ENCODE measurements around the gene BTC.

The BTC gene, protein sequence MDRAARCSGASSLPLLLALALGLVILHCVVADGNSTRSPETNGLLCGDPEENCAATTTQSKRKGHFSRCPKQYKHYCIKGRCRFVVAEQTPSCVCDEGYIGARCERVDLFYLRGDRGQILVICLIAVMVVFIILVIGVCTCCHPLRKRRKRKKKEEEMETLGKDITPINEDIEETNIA

DNA sequence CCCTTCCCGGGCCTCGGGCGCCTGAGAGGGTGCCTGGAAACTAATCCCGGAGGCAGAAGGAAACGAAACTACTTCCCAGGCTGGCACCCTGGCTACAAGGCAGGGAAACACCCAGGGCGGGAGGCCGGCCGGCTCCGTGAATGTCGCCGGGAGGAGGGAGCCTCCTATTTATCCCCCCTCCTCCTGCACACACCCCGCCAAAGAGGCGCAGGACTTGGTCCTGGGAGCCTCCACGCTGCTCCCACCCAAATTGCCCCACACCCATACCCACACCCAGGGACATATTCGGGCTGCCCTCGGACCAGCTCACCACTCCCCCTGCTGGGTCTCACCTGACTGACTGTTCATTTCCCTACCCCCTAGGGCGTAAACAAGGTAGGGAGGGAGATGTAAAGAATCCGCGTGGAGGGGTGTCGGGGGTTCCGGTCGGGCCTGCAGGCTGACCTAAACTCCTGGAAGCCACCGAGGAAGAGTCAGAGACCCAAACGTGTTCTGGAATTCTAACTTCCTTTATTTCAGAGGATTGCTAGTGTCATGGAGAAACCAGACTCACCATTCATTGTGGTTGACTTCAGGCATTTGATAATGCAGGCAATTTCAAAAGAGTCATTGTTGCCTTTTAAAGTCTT, at the start of gene BTC:
Gene BTC, minus strand, starts transcription at position 142 of the 629 bp plus-strand sequence. CDS start 198 bp downstream, outside the sequence.
- TF ChIP-seq CTCF (conservative IDR thresholded peaks at IDR 0.05; ENCODE audit: control insufficient read depth, insufficient read depth, low read depth, low read length), result peak; percentile 30
- peak; percentile 5 for DNase-seq (ENCODE audit: low read depth)
- H3K4me3 ChIP-seq (ENCODE audit: control insufficient read depth, low read depth, low read length), result peak within 1 kb of the TSS; percentile 52

DNA sequence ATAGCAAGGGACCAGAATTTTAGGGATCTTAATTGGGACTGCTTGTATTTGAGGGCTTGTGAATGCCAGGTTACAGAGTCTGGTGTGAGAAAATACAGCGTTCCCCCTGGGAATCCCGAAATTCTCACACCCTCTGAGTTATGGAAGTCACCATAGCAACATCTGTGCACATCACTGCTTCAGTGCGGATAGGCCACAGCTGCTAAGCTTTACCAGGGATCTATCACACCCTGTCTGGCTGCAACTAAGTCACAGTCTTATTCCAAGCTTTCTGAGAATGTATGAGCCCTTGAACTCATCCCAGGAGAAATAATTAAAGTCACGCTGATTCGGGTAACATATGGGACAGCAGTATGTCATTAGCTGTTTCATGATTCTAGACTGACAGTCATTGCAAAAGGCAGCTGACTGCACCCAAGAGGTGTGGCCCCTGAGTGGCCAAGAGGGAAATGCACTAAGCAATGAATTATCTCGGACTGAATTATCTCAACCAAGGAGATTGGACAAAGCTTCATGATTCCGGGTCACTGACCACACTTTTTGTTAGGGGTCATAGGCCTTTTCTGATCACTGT, 46.7 kb upstream of the BTC start:
- TF ChIP-seq CTCF (conservative IDR thresholded peaks at IDR 0.05; ENCODE audit: control insufficient read depth, insufficient read depth, low read depth, low read length), result no peak
- no peak overlapping the region for H3K4me3 ChIP-seq (ENCODE audit: control insufficient read depth, low read depth, low read length)
- peak; percentile 6 for DNase-seq (ENCODE audit: low read depth)

GRCh38 chr4:74838746-74839370, 44.5 kb upstream of the BTC start:
- no peak overlapping the region for H3K4me3 ChIP-seq (ENCODE audit: control insufficient read depth, low read depth, low read length)
- TF ChIP-seq CTCF (conservative IDR thresholded peaks at IDR 0.05; ENCODE audit: control insufficient read depth, insufficient read depth, low read depth, low read length), result no peak
- peak; percentile 61 for DNase-seq (ENCODE audit: low read depth)

DNA sequence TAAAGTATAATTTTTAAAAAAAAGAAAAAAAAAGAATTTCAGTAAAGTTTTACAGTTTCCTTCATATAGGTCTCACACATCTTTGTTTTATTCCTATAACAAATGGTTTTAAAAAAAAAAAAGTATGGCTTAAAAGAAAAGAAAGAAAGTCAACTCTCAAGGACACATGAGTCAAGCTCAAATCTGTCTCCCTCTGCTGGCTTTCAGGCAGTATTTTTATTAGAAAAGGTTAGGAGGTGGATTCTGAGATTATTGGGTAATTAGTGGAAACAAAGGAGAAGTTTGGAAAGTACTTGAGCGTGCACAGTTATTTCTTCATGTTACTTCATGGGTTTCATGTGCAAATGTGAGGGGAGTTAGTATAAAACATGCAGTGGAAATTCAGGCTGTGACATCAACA, 36.6 kb upstream of the BTC start:
- peak; percentile 46 for TF ChIP-seq CTCF (conservative IDR thresholded peaks at IDR 0.05; ENCODE audit: control insufficient read depth, insufficient read depth, low read depth, low read length)
- H3K4me3 ChIP-seq (ENCODE audit: control insufficient read depth, low read depth, low read length), result no peak overlapping the region
- DNase-seq (ENCODE audit: low read depth), result peak; percentile 19

DNA sequence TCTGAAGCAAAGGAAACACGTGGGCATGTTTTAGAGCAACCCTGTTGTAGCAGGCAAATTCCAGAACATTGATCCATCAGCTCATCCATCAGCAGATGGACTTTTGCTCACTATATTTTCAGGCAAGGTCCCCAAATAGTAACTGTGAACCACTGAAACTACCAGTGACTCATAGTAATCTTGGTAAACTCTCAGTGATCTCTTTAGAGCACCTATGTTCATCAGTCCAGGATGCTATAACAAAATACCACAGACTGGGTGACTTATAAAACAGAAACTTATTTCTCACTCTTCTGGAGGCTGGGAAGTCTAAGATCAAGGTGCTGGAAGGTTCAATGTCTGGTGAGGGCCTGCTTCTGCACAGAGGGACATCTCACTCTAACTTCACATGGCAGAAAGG, 28.9 kb upstream of the BTC start:
- DNase-seq (ENCODE audit: low read depth), result no peak
- no peak overlapping the region for H3K4me3 ChIP-seq (ENCODE audit: control insufficient read depth, low read depth, low read length)
- TF ChIP-seq CTCF (conservative IDR thresholded peaks at IDR 0.05; ENCODE audit: control insufficient read depth, insufficient read depth, low read depth, low read length), result no peak

DNA sequence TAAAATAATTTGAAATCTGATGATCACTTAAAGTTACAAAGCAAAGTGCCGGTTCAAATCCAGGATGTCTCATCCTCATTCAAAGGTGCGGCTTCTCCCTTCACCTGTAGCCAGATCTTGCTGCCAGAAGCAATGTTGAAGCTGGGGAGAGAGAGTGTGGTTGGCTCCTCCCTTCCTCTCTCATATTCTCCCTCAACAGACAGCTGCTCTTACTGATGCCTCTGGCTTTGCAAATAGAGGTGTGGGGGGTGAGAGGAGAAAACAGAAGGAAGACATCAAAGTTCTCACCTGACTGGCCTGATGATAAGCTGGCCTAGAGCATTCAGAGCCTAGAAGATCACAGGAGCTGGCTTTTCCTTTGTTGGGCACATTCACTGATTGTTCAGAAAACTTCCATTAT, 28.3 kb upstream of the BTC start:
- no peak for DNase-seq (ENCODE audit: low read depth)
- TF ChIP-seq CTCF (conservative IDR thresholded peaks at IDR 0.05; ENCODE audit: control insufficient read depth, insufficient read depth, low read depth, low read length), result no peak

More for the DNA sequence above, 28.3 kb upstream of the BTC start:
- no peak overlapping the region for H3K4me3 ChIP-seq (ENCODE audit: control insufficient read depth, low read depth, low read length)

Data from fibroblast of mammary gland (primary cell).